ENCODE data around the gene KLK10. TPM values are rescaled to one million over a fixed set of nuclear protein-coding genes. Genes with fewer than 3 reads are reported as not detected.

The KLK10 gene
- total RNA-seq, 4 donors from 2014 or later, result 1.0 TPM; not detected in 3

DNA sequence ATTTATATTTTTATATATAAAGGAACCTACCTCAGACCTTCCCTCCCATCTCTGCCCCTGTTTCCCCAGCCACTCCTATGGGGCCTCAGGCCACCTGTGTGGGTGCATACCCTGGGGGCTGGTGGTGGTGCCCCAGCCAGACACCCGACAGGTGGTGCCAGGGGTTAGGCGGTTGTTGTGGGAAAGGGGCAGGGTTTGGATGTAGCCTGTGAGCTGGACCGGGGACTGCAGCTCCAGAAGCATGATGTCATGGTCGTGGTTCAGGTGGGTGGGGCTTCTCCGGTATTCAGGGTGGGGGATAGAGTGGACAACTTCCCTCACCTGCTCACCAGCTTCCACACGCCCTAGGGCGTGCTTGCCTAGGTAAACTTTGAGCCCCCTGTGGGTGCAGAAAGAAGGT is 40.2 kb upstream of the KLK10 start:
- TF ChIP-seq, protein P1, sequence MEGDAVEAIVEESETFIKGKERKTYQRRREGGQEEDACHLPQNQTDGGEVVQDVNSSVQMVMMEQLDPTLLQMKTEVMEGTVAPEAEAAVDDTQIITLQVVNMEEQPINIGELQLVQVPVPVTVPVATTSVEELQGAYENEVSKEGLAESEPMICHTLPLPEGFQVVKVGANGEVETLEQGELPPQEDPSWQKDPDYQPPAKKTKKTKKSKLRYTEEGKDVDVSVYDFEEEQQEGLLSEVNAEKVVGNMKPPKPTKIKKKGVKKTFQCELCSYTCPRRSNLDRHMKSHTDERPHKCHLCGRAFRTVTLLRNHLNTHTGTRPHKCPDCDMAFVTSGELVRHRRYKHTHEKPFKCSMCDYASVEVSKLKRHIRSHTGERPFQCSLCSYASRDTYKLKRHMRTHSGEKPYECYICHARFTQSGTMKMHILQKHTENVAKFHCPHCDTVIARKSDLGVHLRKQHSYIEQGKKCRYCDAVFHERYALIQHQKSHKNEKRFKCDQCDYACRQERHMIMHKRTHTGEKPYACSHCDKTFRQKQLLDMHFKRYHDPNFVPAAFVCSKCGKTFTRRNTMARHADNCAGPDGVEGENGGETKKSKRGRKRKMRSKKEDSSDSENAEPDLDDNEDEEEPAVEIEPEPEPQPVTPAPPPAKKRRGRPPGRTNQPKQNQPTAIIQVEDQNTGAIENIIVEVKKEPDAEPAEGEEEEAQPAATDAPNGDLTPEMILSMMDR (IDR thresholded peaks at IDR 0.05; ENCODE audit: low read depth), result no peak

DNA sequence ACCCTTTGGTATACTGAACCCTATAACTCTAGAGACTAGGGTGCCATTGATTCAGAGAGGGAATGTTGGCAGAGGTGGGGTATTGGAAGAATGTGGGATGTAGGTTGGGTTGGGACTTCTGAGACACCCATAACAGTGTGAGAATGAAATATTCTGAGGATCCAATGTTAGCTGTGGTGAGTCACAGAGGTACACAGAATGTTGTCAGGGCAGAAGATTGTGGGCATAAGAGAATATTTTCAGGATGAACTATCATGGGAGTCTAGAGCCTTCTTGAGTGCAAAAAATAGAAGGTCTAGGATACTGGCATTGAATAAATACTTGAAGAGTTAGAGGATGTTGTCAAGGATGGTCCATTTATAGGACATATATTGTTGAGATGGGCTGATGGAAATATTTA is 36.4 kb upstream of the KLK10 start:
- TF ChIP-seq, protein P1 (IDR thresholded peaks at IDR 0.05; ENCODE audit: low read depth), result no peak

DNA sequence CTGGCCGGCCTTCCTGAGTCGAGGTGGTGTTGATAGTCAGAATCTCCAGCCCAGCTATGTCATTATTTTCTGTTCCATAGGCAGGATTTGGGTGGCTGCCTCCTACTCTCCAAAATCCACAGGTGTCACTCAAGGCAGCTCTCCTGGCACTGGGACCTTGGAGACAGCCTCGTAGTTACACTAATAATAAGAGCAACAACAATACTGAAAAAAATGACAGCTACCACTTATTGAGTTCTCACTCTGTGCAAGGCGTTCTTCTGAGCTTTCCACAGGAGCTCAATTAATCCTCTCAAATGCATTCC is 27.5 kb upstream of the KLK10 start:
- TF ChIP-seq, protein P1 (IDR thresholded peaks at IDR 0.05; ENCODE audit: low read depth), result no peak

DNA sequence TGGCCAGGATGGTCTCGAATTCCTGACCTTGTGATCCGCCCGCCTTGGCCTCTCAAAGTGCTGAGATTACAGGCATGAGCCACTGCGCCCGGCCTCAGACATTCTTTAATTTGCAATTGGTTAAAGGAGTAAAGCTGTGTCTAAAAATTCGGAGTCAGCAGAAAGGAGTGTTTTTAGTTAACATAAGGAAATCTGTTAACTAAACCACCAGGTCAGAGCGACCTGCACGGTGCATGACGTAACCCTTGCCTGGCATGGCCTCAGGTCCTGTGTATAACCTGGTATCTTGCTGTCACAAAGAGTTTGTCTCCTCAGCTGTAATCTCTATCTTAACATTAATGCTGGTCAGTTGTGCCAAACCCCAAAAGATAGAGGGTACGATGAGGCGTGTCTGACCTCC is 24.8 kb upstream of the KLK10 start:
- TF ChIP-seq, protein P1 (IDR thresholded peaks at IDR 0.05; ENCODE audit: low read depth), result no peak

DNA sequence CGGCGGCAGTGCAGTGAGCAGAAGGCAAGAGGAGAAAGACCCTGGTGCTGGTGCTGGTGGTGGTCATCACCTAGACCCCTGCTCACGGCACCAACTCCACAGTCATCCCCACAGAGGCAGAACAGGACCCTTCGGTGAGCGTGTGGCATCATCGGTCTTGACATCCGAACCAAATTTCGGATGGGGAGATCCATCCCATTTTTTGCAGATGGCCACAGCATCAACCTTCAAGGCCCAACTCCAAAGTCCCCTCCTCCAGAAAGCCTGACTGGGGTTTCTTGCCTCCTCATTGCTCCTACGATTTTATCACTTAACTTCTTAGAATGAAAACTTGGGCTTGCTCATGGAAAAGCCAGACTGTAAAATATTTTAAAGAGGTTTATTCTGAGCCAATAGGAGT is 24.0 kb upstream of the KLK10 start:
- TF ChIP-seq, protein P1 (IDR thresholded peaks at IDR 0.05; ENCODE audit: low read depth), result no peak

DNA sequence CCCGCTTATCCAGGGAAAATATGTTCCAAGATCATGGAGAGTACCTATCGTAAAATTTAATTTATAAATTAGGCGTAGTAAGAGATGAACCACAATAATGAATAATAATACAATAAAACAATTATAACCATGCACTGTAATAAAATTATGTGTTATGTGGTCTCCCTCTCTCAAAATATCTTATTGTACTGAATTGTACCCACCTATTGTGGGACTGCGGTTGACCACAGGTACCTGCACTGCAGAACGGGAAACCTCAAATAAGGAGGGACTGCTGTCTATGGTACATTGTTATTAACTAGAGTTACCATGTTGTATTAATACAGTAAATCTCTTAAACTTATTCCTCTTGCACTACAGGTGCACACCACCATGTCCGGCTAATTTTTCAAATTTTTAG is 20.6 kb upstream of the KLK10 start:
- TF ChIP-seq, protein P1 (IDR thresholded peaks at IDR 0.05; ENCODE audit: low read depth), result no peak

DNA sequence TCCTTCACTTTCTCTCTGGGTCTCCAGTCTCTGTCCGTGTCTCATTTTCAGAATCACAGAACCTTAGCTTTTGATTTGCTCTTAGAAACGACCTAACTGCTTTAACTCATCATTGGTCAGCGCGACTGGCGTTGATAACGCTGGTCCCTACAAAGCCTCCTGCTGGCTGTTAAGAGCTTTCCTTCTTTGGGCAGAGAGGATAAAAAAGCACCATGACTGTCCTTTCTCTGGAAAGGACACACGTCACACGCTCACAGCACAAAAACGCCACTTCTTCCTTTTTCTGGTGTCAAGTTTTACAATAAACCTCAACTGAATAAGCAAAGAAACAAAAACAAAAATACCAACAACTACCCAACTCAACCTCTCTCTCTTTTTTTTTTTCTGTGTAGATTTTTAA is 17.0 kb upstream of the KLK10 start:
- TF ChIP-seq, protein P1 (IDR thresholded peaks at IDR 0.05; ENCODE audit: low read depth), result no peak

DNA sequence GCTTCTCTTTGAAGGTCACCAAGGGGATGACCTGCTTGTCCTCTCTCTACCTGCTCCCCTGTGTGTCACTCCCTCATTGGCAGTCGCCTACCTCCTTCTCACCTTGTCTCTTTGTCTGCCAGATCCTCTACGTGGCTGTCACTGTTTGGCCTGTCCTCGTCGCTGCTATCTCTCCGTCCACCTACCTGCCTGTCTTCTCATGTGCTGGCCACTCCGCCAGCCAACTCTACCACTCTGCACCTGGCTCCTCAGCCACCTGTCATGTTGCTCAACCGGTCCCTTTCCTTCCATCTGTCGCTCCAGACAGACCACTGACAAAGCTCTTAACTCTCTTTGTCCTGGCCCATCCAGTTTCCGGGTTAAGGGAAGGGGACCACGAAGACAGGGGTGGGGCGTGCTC is 15.2 kb upstream of the KLK10 start, which contains the start of gene KLK12:
Gene KLK12 (minus strand): TSS at position 299 of the 400 bp plus-strand sequence. CDS start 381 bp downstream, outside the sequence.
- TF ChIP-seq, protein P1 (IDR thresholded peaks at IDR 0.05; ENCODE audit: low read depth), result no peak

All from subcutaneous adipose tissue (tissue), 4 donors.